Measurements from ENCODE around the gene FAM124B.
"Not testable (repeated sequence)": the region's sequence is repeated elsewhere in the genome, so short reads cannot be mapped to it uniquely, and the experiment has no call there.

FAM124B gene

GRCh38 chr2:224412141-224413015, 10.5 kb upstream of the FAM124B start:
- DNase-seq (ENCODE audit: low read depth): peak; percentile 52

- peak; percentile 28 for DNase-seq (ENCODE audit: low read depth)
Measured at GRCh38 chr2:224410946-224411561, 9.1 kb upstream of the FAM124B start.

GRCh38 chr2:224408676-224409075, 6.8 kb upstream of the FAM124B start:
- no peak for DNase-seq (ENCODE audit: low read depth)

GRCh38 chr2:224407241-224407701, 5.4 kb upstream of the FAM124B start:
- no peak for DNase-seq (ENCODE audit: low read depth)

GRCh38 chr2:224405841-224406370, 4.0 kb upstream of the FAM124B start:
- DNase-seq (ENCODE audit: low read depth): no peak

- no peak for DNase-seq (ENCODE audit: low read depth)
Measured at GRCh38 chr2:224405412-224405811, 3.5 kb upstream of the FAM124B start.

- DNase-seq (ENCODE audit: low read depth): no peak
Measured at GRCh38 chr2:224404796-224405195, 2.9 kb upstream of the FAM124B start.

- DNase-seq (ENCODE audit: low read depth): no peak
Measured at GRCh38 chr2:224403657-224404056, 1.8 kb upstream of the FAM124B start.

GRCh38 chr2:224400886-224401632, 848 bp downstream of the FAM124B start:
- DNase-seq (ENCODE audit: low read depth): no peak

- DNase-seq (ENCODE audit: low read depth): no peak
Measured at GRCh38 chr2:224400174-224400810, 1.6 kb downstream of the FAM124B start.

- no peak for DNase-seq (ENCODE audit: low read depth)
Measured at GRCh38 chr2:224398289-224398688, 3.6 kb downstream of the FAM124B start.

GRCh38 chr2:224397100-224397499, 4.8 kb downstream of the FAM124B start:
- not testable (repeated sequence) for DNase-seq (ENCODE audit: low read depth)

GRCh38 chr2:224395620-224396390, 6.1 kb downstream of the FAM124B start:
- no peak for DNase-seq (ENCODE audit: low read depth)

GRCh38 chr2:224393157-224393872, 8.6 kb downstream of the FAM124B start:
- no peak for DNase-seq (ENCODE audit: low read depth)

- no peak for DNase-seq (ENCODE audit: low read depth)
Measured at GRCh38 chr2:224392545-224392944, 9.4 kb downstream of the FAM124B start.

- no peak for DNase-seq (ENCODE audit: low read depth)
Measured at GRCh38 chr2:224389317-224389716, 12.6 kb downstream of the FAM124B start.

GRCh38 chr2:224386876-224387275, 15.0 kb downstream of the FAM124B start:
- DNase-seq (ENCODE audit: low read depth): no peak

GRCh38 chr2:224382973-224383555, 18.8 kb downstream of the FAM124B start:
- DNase-seq (ENCODE audit: low read depth): no peak

- DNase-seq (ENCODE audit: low read depth): not testable (repeated sequence)
Measured at GRCh38 chr2:224382280-224382647, 19.6 kb downstream of the FAM124B start.

Data from GM04504 (cell line).